Keratinocyte (primary cell): ENCODE measurements around the gene SCD5. TPM values are rescaled to one million over a fixed set of nuclear protein-coding genes. Genes with fewer than 3 reads are reported as not detected.

ENCODE experiments used
- DNase-seq: peaks from one replicate; pipeline ENCODE4 v3.0.0-alpha.2; 2011; ENCODE audit warnings: low read depth, missing footprints, low spot score
- FAIRE-seq: peaks from 2 replicates; lab custom pipeline; 2011; peaks lifted over from hg19 to GRCh38; lab: Jason Lieb, UNC
- H2AFZ ChIP-seq: 2 replicates; pipeline ENCODE4 v1.6.0; 2012; ENCODE audit warnings: low read length, control low read depth, inconsistent platforms; ENCODE audit not compliant: control insufficient read depth
- H3K27ac ChIP-seq: 2 replicates; pipeline ENCODE4 v1.5.1; 2011; ENCODE audit warnings: low read length; ENCODE audit not compliant: control insufficient read depth, insufficient read depth
- H3K27me3 ChIP-seq: 3 replicates; pipeline ENCODE4 v1.6.0; 2011; ENCODE audit warnings: low read length; ENCODE audit not compliant: control insufficient read depth, insufficient read depth; ENCODE audit errors: extremely low read depth
- H3K36me3 ChIP-seq, 2 experiments: 2 replicates in 1 of 2; 3 replicates in 1 of 2; pipeline ENCODE4 v1.5.1; 2011; ENCODE audit warnings: low read length in 2 of 2, mild to moderate bottlenecking in 1 of 2; ENCODE audit not compliant: control insufficient read depth in 2 of 2, insufficient read depth in 2 of 2; ENCODE audit errors: extremely low read depth in 1 of 2
- H3K4me1 ChIP-seq: 3 replicates; pipeline ENCODE4 v1.5.1; 2011; ENCODE audit warnings: low read length; ENCODE audit not compliant: control insufficient read depth, insufficient read depth; ENCODE audit errors: extremely low read depth
- H3K4me2 ChIP-seq: 3 replicates; pipeline ENCODE4 v1.6.0; 2011; ENCODE audit warnings: low read depth, low read length; ENCODE audit not compliant: control insufficient read depth, insufficient read depth; ENCODE audit errors: extremely low read depth
- H3K4me3 ChIP-seq, 3 experiments: fragments of 200-600 bp in 1 of 3; sonication (generic) in 1 of 3; 2 replicates in 2 of 3; 3 replicates in 1 of 3; pipeline ENCODE4 v1.5.1; 2011 to 2016; ENCODE audit warnings: low read length in 3 of 3, mild to moderate bottlenecking in 3 of 3, control low read depth in 2 of 3, inconsistent platforms in 1 of 3, low read depth in 1 of 3, mixed read lengths in 1 of 3, mixed run types in 1 of 3, moderate library complexity in 1 of 3; ENCODE audit not compliant: control insufficient read depth in 2 of 3, insufficient read depth in 2 of 3; ENCODE audit errors: extremely low read depth in 1 of 3
- H3K79me2 ChIP-seq: 2 replicates; pipeline ENCODE4 v1.6.0; 2012; ENCODE audit warnings: low read length; ENCODE audit not compliant: control insufficient read depth, insufficient read depth
- H3K9ac ChIP-seq: 3 replicates; pipeline ENCODE4 v1.6.0; 2011; ENCODE audit warnings: low read length; ENCODE audit not compliant: control insufficient read depth, insufficient read depth; ENCODE audit errors: extremely low read depth
- H3K9me1 ChIP-seq: 3 replicates; pipeline ENCODE4 v1.6.0; 2011; ENCODE audit warnings: low read length; ENCODE audit not compliant: control insufficient read depth, insufficient read depth; ENCODE audit errors: extremely low read depth
- H3K9me3 ChIP-seq: 2 replicates; pipeline ENCODE4 v1.5.1; 2012; ENCODE audit warnings: low read depth, low read length; ENCODE audit not compliant: control insufficient read depth
- H4K20me1 ChIP-seq: 3 replicates; pipeline ENCODE4 v1.6.0; 2011; ENCODE audit warnings: low read length; ENCODE audit not compliant: control insufficient read depth, insufficient read depth; ENCODE audit errors: extremely low read depth
- EZH2 ChIP-seq: IDR thresholded peaks from one replicate; pipeline ENCODE4 v1.6.1; 2012; ENCODE audit warnings: inconsistent platforms, mild to moderate bottlenecking, low read length, moderate library complexity
- dilution Hi-C: fragments of 300-500 bp; cut with MboI; formaldehyde crosslinking; loops from one replicate; pipeline ENCODE4 v1.7.0; 2020; ENCODE audit warnings: low sequenced_read_pairs; ENCODE audit not compliant: extremely low pct_ligation_motif_present
- polyA plus RNA-seq, 5 experiments: library from polyadenylated mRNA; depleted of rRNA in 3 of 5; stranded (reverse) in 3 of 5; stranded (forward) in 1 of 5; unstranded in 1 of 5; fragments of >200 nt; gene quantifications; 1 replicate in 1 of 5; 2 replicates in 3 of 5; 3 replicates in 1 of 5; pipeline versions ENCODE4 v1.2.1 to v1.2.3, GENCODE V29; 2011 to 2012; ENCODE audit warnings: missing spikeins in 2 of 5, low read depth in 1 of 5, low replicate concordance in 1 of 5
- TF ChIP-seq, protein P1 (sequence below), 3 experiments: IDR thresholded peaks in 1 of 3; conservative IDR thresholded peaks in 1 of 3; optimal IDR thresholded peaks in 1 of 3; 2 replicates in 2 of 3; 3 replicates in 1 of 3; pipeline versions ENCODE3 to v1.5.1; 2011; ENCODE audit warnings: low read length in 3 of 3, mild to moderate bottlenecking in 3 of 3, moderate library complexity in 2 of 3, control low read depth in 1 of 3, inconsistent platforms in 1 of 3; ENCODE audit not compliant: insufficient read depth in 2 of 3; ENCODE audit errors: extremely low read depth in 1 of 3

The SCD5 gene
- polyA plus RNA-seq, 1 donor (not counting 4 experiments of a cell fraction or from before 2014, with no cell fraction given), result 39.4 TPM

DNA sequence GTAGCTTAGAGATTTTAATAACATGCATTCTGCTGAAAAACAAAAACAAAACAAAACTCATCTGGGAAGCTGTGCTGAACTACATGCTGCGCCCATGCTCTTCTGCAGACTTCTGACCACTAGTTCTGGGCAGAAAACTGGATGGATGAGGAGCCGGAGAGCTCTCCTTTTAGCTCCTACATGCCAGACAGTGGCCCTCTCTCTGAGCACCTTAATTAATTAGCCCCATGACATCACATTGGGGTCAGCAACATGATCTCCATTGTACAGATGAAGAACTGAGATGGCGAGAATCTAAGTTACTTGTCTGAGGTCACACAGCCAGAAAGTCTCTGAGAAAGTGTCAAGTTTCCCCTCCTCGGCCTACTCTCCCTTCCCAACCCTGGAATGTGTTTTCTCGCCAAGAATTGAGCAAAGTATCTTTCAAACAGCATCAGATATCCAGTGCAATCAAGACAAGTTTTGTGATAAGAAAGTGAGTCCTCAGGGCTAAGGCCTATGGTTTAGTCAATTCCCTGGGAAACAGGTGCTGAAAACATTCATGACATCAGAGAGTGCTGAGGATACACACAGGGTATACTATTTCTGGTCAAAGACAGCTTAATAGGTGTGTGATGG is 21.6 kb downstream of the SCD5 start:
- Histone ChIP-seq H3K79me2 (peaks cover 51% of the 10 kb centered on the region), H3K9me1 (no peaks in the 10 kb centered on the region), H2AFZ (no peak overlapping the region), H3K4me3 (no peak overlapping the region), H3K4me1 (no peaks in the 10 kb centered on the region), H3K27ac (no peak overlapping the region), H3K9me3 (no peaks in the 10 kb centered on the region), H4K20me1 (no peaks in the 10 kb centered on the region), H3K9ac (no peak overlapping the region), H3K27me3 (no peaks in the 10 kb centered on the region), H3K36me3 (peaks cover 0 to 2% of the 10 kb centered on the region in 2 experiments), H3K4me2 (no peak overlapping the region)
- dilution Hi-C loops, result no loop called here
- FAIRE-seq (no peak), DNase-seq (no peak)
- TF ChIP-seq, protein P1, sequence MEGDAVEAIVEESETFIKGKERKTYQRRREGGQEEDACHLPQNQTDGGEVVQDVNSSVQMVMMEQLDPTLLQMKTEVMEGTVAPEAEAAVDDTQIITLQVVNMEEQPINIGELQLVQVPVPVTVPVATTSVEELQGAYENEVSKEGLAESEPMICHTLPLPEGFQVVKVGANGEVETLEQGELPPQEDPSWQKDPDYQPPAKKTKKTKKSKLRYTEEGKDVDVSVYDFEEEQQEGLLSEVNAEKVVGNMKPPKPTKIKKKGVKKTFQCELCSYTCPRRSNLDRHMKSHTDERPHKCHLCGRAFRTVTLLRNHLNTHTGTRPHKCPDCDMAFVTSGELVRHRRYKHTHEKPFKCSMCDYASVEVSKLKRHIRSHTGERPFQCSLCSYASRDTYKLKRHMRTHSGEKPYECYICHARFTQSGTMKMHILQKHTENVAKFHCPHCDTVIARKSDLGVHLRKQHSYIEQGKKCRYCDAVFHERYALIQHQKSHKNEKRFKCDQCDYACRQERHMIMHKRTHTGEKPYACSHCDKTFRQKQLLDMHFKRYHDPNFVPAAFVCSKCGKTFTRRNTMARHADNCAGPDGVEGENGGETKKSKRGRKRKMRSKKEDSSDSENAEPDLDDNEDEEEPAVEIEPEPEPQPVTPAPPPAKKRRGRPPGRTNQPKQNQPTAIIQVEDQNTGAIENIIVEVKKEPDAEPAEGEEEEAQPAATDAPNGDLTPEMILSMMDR (optimal IDR thresholded peaks at IDR 0.05 in 1 of 3, IDR thresholded peaks at IDR 0.05 in 1 of 3, conservative IDR thresholded peaks at IDR 0.05 in 1 of 3; ENCODE audit: extremely low read depth in 1 of 3, insufficient read depth in 2 of 3, low read length in 3 of 3), result no peak

DNA sequence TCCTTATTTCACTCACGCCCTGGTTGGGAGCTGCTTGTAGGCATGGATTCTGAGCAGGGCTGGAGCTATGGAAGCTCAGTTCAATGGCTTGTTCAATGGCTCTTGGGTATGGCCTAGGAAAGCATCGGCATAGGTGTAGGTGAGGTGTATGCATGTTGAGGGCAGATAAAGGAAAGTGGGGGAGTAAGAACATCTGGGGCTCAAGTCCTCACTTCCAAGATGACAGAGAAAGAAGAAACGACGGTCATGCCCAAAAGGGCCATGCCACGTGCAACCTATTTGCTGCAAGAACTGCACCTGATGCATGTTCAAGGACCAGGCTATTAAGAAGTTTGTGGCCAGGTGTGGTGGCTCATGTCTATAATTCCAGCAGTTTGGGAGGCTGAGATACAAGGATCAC is 23.4 kb downstream of the SCD5 start:
- TF ChIP-seq, protein P1 (optimal IDR thresholded peaks at IDR 0.05 in 1 of 3, IDR thresholded peaks at IDR 0.05 in 1 of 3, conservative IDR thresholded peaks at IDR 0.05 in 1 of 3; ENCODE audit: extremely low read depth in 1 of 3, insufficient read depth in 2 of 3, low read length in 3 of 3), result no peak
- no peak for TF ChIP-seq EZH2
- Histone ChIP-seq H3K36me3 (peaks cover 0 to 2% of the 10 kb centered on the region in 2 experiments), H3K4me2 (no peak overlapping the region)

More for the DNA sequence above, 23.4 kb downstream of the SCD5 start:
- Histone ChIP-seq H3K9me3 (no peaks in the 10 kb centered on the region), H3K4me3 (no peak overlapping the region), H3K4me1 (no peaks in the 10 kb centered on the region), H4K20me1 (no peaks in the 10 kb centered on the region), H3K9me1 (no peaks in the 10 kb centered on the region), H3K27me3 (no peaks in the 10 kb centered on the region), H3K9ac (no peak overlapping the region), H3K79me2 (peaks cover 49% of the 10 kb centered on the region), H2AFZ (no peak overlapping the region), H3K27ac (no peak overlapping the region)
- DNase-seq (no peak), FAIRE-seq (no peak)
- dilution Hi-C loops, result no loop called here
